Measurements from ENCODE around the gene TNFRSF19. TPM values are rescaled to one million over a fixed set of nuclear protein-coding genes. Genes with fewer than 3 reads are reported as not detected.
A peak's percentile ranks its signal among the peaks of the same experiment; 100 is the strongest.

Gene TNFRSF19
- total RNA-seq, 4 donors from 2014 or later, result 4.9 to 9.2 (median 7.7) TPM

- Histone ChIP-seq H3K27me3 (no peaks in the 10 kb centered on the region), H3K36me3 (no peaks in the 10 kb centered on the region), H3K4me1 (peaks cover 4 to 23% of the 10 kb centered on the region in 2 donors), H3K9me3 (no peaks in the 10 kb centered on the region), H3K27ac (peak overlapping the region; percentile 30 to 70 (median 46)), H3K4me3 (replicated peaks in 1 of 3) (no peak overlapping the region)
- DNase-seq, result peak; percentile 64 to 66
- intact Hi-C loops (cut with DNase I), result no loop called here
- WGBS, 2 donors, result 34 to 35% methylated on average over 14 of the region's 14 CpGs
- TF ChIP-seq CTCF (IDR thresholded peaks at IDR 0.05) (no peak), POLR2A (IDR thresholded peaks at IDR 0.05) (no peak)
Observed at GRCh38 chr13:23558675-23559536, 11.3 kb upstream of the TNFRSF19 start.

GRCh38 chr13:23560571-23561089 lies 9.6 kb upstream of the TNFRSF19 start:
- Histone ChIP-seq H3K36me3 (no peaks in the 10 kb centered on the region), H3K4me1 (peaks cover 4 to 23% of the 10 kb centered on the region in 2 donors), H3K27me3 (no peaks in the 10 kb centered on the region), H3K9me3 (no peaks in the 10 kb centered on the region), H3K27ac (no peak overlapping the region), H3K4me3 (replicated peaks in 1 of 3) (no peak overlapping the region)
- DNase-seq, result no peak
- WGBS, 2 donors, result 93 to 94% methylated on average over 7 of the region's 7 CpGs
- TF ChIP-seq POLR2A (IDR thresholded peaks at IDR 0.05) (no peak), CTCF (IDR thresholded peaks at IDR 0.05) (no peak)
- intact Hi-C loops (cut with DNase I), result no loop called here

GRCh38 chr13:23561261-23561660 lies 9.0 kb upstream of the TNFRSF19 start:
- H3K4me3 ChIP-seq (replicated peaks in 1 of 3), result no peak overlapping the region
- 54 to 63% methylated on average over 3 of the region's 3 CpGs for WGBS, 2 donors
- no peak overlapping the region for H3K27ac ChIP-seq
- H3K27me3 ChIP-seq, result no peaks in the 10 kb centered on the region
- TF ChIP-seq POLR2A (IDR thresholded peaks at IDR 0.05), result no peak
- TF ChIP-seq CTCF (IDR thresholded peaks at IDR 0.05), result no peak
- no peaks in the 10 kb centered on the region for H3K9me3 ChIP-seq
- no peaks in the 10 kb centered on the region for H3K36me3 ChIP-seq
- DNase-seq, result peak in 1 of 2 donors; percentile 6
- peaks cover 4 to 23% of the 10 kb centered on the region in 2 donors for H3K4me1 ChIP-seq
- intact Hi-C loops (cut with DNase I), result no loop called here

- WGBS, 2 donors, result 95% methylated on average over 4 of the region's 4 CpGs
- Histone ChIP-seq H3K4me3 (replicated peaks in 1 of 3) (no peak overlapping the region), H3K27me3 (no peaks in the 10 kb centered on the region), H3K36me3 (no peaks in the 10 kb centered on the region), H3K9me3 (no peaks in the 10 kb centered on the region), H3K4me1 (peaks cover 4 to 23% of the 10 kb centered on the region in 2 donors), H3K27ac (no peak overlapping the region)
- intact Hi-C loops (cut with DNase I), result no loop called here
- DNase-seq, result no peak
- TF ChIP-seq POLR2A (IDR thresholded peaks at IDR 0.05) (no peak), CTCF (IDR thresholded peaks at IDR 0.05) (no peak)
Observed at GRCh38 chr13:23563085-23563845, 6.9 kb upstream of the TNFRSF19 start.

Data from thyroid gland (tissue), 4 donors.